ENCODE measurements around the gene LAMA5.

GRCh38 chr20:62299666-62300236 is 67.4 kb downstream of the LAMA5 start:
- TF ChIP-seq, protein P1, sequence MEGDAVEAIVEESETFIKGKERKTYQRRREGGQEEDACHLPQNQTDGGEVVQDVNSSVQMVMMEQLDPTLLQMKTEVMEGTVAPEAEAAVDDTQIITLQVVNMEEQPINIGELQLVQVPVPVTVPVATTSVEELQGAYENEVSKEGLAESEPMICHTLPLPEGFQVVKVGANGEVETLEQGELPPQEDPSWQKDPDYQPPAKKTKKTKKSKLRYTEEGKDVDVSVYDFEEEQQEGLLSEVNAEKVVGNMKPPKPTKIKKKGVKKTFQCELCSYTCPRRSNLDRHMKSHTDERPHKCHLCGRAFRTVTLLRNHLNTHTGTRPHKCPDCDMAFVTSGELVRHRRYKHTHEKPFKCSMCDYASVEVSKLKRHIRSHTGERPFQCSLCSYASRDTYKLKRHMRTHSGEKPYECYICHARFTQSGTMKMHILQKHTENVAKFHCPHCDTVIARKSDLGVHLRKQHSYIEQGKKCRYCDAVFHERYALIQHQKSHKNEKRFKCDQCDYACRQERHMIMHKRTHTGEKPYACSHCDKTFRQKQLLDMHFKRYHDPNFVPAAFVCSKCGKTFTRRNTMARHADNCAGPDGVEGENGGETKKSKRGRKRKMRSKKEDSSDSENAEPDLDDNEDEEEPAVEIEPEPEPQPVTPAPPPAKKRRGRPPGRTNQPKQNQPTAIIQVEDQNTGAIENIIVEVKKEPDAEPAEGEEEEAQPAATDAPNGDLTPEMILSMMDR (IDR thresholded peaks at IDR 0.05; ENCODE audit: borderline replicate concordance, extremely low read depth, low read length, poor library complexity, severe bottlenecking), result no peak
- no peak for TF ChIP-seq EZH2 (IDR thresholded peaks at IDR 0.05; ENCODE audit: borderline replicate concordance, low read depth, low read length, severe bottlenecking)
